ENCODE data around the gene FBXW12. TPM values are rescaled to one million over a fixed set of nuclear protein-coding genes. Genes with fewer than 3 reads are reported as not detected.

The FBXW12 gene
- polyA plus RNA-seq, 1 donor from 2014 or later: not detected

DNA sequence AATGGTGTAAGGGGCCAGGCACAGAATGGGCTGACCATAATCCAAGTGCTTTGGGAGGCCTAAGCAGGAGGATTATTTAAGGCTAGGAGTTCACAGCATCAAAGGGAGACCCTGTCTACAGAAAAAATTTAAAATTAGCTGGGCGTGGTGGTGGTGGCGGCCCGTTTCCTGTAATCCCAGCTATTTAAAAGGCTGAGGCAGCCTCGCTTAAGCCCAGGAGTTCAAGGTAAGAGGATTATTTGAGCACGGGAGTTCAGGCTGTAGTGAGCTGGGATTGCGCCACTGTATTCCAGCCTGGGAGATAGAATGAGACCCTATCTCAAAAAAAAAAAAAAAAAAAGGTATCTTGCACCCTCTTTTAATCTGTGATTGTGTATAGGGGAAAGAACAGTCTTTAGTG, 69.9 kb downstream of the FBXW12 start:
- H3K9ac ChIP-seq (ENCODE audit: low read length): no peak overlapping the region

More for the DNA sequence above, 69.9 kb downstream of the FBXW12 start:
- Histone ChIP-seq H3K9me3 (ENCODE audit: low read length) (no peaks in the 10 kb centered on the region), H3K79me2 (replicated peaks; ENCODE audit: insufficient read depth, low read length) (peaks cover 24% of the 10 kb centered on the region), H3K36me3 (ENCODE audit: insufficient read depth, low read length) (no peaks in the 10 kb centered on the region), H2AFZ (ENCODE audit: low read depth, low read length) (no peak overlapping the region), H3K27me3 (ENCODE audit: insufficient read depth, low read depth, low read length) (no peaks in the 10 kb centered on the region), H3F3A (ENCODE audit: insufficient read depth, low read length, poor library complexity, severe bottlenecking) (no peaks in the 10 kb centered on the region), H3K27ac (ENCODE audit: low read length) (no peak overlapping the region), H3K9me2 (ENCODE audit: insufficient read depth, low read length) (no peaks in the 10 kb centered on the region), H4K20me1 (ENCODE audit: insufficient read depth) (no peaks in the 10 kb centered on the region), H3K4me2 (ENCODE audit: low read length) (no peak overlapping the region), H3K4me3 (ENCODE audit: low read length) (peak overlapping the region; percentile 90)
- TF ChIP-seq POLR2AphosphoS5 (IDR thresholded peaks at IDR 0.05): no peak
- TF ChIP-seq SMC3 (conservative IDR thresholded peaks at IDR 0.05; ENCODE audit: poor library complexity): no peak
- TF ChIP-seq RAD21 (conservative IDR thresholded peaks at IDR 0.05): no peak
- TF ChIP-seq CTCF (IDR thresholded peaks at IDR 0.05; ENCODE audit: poor library complexity, severe bottlenecking): no peak
- no peak for TF ChIP-seq EP300 (conservative IDR thresholded peaks at IDR 0.05; ENCODE audit: poor library complexity, severe bottlenecking)
- TF ChIP-seq EZH2 (IDR thresholded peaks at IDR 0.05; ENCODE audit: borderline replicate concordance, insufficient read depth, low read length, poor library complexity, severe bottlenecking): no peak
- TF ChIP-seq, protein P1, sequence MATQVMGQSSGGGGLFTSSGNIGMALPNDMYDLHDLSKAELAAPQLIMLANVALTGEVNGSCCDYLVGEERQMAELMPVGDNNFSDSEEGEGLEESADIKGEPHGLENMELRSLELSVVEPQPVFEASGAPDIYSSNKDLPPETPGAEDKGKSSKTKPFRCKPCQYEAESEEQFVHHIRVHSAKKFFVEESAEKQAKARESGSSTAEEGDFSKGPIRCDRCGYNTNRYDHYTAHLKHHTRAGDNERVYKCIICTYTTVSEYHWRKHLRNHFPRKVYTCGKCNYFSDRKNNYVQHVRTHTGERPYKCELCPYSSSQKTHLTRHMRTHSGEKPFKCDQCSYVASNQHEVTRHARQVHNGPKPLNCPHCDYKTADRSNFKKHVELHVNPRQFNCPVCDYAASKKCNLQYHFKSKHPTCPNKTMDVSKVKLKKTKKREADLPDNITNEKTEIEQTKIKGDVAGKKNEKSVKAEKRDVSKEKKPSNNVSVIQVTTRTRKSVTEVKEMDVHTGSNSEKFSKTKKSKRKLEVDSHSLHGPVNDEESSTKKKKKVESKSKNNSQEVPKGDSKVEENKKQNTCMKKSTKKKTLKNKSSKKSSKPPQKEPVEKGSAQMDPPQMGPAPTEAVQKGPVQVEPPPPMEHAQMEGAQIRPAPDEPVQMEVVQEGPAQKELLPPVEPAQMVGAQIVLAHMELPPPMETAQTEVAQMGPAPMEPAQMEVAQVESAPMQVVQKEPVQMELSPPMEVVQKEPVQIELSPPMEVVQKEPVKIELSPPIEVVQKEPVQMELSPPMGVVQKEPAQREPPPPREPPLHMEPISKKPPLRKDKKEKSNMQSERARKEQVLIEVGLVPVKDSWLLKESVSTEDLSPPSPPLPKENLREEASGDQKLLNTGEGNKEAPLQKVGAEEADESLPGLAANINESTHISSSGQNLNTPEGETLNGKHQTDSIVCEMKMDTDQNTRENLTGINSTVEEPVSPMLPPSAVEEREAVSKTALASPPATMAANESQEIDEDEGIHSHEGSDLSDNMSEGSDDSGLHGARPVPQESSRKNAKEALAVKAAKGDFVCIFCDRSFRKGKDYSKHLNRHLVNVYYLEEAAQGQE (IDR thresholded peaks at IDR 0.05; ENCODE audit: borderline replicate concordance): no peak
- TF ChIP-seq MXI1 (conservative IDR thresholded peaks at IDR 0.05; ENCODE audit: poor library complexity, severe bottlenecking): no peak

Small RNA genes within 50 kb of the gene (small RNA-seq; reads per million reads assigned to genes)
- gene RN7SL321P: 0 reads per million in 3 experiments

Other genes with a start within 250 kb of the FBXW12 start
- gene CDC25A, start 183.8 kb upstream of the FBXW12 start, polyA plus RNA-seq: 9.8 and 12.3 TPM in 2 replicates
- gene CAMP, start 148.7 kb upstream of the FBXW12 start, polyA plus RNA-seq: not detected in 2 replicates
- gene ZNF589, start 131.1 kb upstream of the FBXW12 start, polyA plus RNA-seq: 19.4 and 28.5 TPM in 2 replicates
- 31.6 and 39.1 TPM in 2 replicates for gene NME6, start 70.9 kb upstream of the FBXW12 start, polyA plus RNA-seq
- not detected in 2 replicates for gene SPINK8, start 38.6 kb upstream of the FBXW12 start, polyA plus RNA-seq
- gene PLXNB1, start 57.9 kb downstream of the FBXW12 start, polyA plus RNA-seq: 134 and 148 TPM in 2 replicates
- 27.2 and 29.0 TPM in 2 replicates for gene CCDC51, start 67.9 kb downstream of the FBXW12 start, polyA plus RNA-seq
- 1,717 and 1,747 TPM in 2 replicates for gene TMA7, start 68.0 kb downstream of the FBXW12 start, polyA plus RNA-seq
- gene ATRIP, start 74.5 kb downstream of the FBXW12 start, polyA plus RNA-seq: 10.3 and 11.1 TPM in 2 replicates
- 121 and 142 TPM in 2 replicates for gene SHISA5, start 132.0 kb downstream of the FBXW12 start, polyA plus RNA-seq
- gene PFKFB4, start 184.6 kb downstream of the FBXW12 start, polyA plus RNA-seq: 29.4 and 32.4 TPM in 2 replicates
- gene UCN2, start 191.6 kb downstream of the FBXW12 start, polyA plus RNA-seq: 0.68 and 2.0 TPM in 2 replicates
- 45.3 and 53.6 TPM in 2 replicates for gene COL7A1, start 223.1 kb downstream of the FBXW12 start, polyA plus RNA-seq
- 267 and 333 TPM in 2 replicates for gene UQCRC1, start 237.4 kb downstream of the FBXW12 start, polyA plus RNA-seq
- gene TMEM89, start 249.6 kb downstream of the FBXW12 start, polyA plus RNA-seq: 0.52 TPM in 1 of 2 replicates, not detected in the other